ENCODE data around the gene CDCP2. TPM values are rescaled to one million over a fixed set of nuclear protein-coding genes. Genes with fewer than 3 reads are reported as not detected.

The CDCP2 gene
- total RNA-seq, 1 experiment from 2014 or later, result not detected

GRCh38 chr1:54118704-54119103 is 34.1 kb downstream of the CDCP2 start:
- CTCF ChIA-PET, result interaction anchor here (0.6 to 2.9 kb wide), 6 partner anchors 11 to 154 kb away, joined by 3 to 9 read pairs (median 3); no protein-coding TSS in a partner anchor
- Mint-ChIP-seq H3K4me1 (peaks cover 16% of the 10 kb centered on the region), H3K4me3 (no peak overlapping the region), H3K27me3 (ENCODE audit: low read depth) (peaks cover 20% of the 10 kb centered on the region), H3K27ac (no peak overlapping the region), H3K9me3 (no peaks in the 10 kb centered on the region), H3K36me3 (no peaks in the 10 kb centered on the region)
- POLR2A ChIA-PET, result interaction anchor here (0.5 kb wide), 1 partner anchor 370 kb away, joined by 6 read pairs; no protein-coding TSS in a partner anchor
- TF ChIP-seq ZNF671 (CRISPR knock-in tag; IDR thresholded peaks at IDR 0.05) (no peak), MAX (CRISPR knock-in tag; IDR thresholded peaks at IDR 0.05) (no peak), NR3C1 (CRISPR knock-in tag; conservative IDR thresholded peaks at IDR 0.05; ENCODE audit: low read depth) (no peak), AR (CRISPR knock-in tag; IDR thresholded peaks at IDR 0.05) (no peak), GRHL2 (CRISPR knock-in tag; IDR thresholded peaks at IDR 0.05; ENCODE audit: insufficient replicate concordance, severe bottlenecking) (no peak), ZNF232 (CRISPR knock-in tag; IDR thresholded peaks at IDR 0.05) (no peak)
- no peak for ATAC-seq
- no peak for DNase-seq (ENCODE audit: low spot score)

- Mint-ChIP-seq H3K4me1 (peaks cover 14% of the 10 kb centered on the region), H3K4me3 (no peak overlapping the region), H3K27me3 (ENCODE audit: low read depth) (peaks cover 17% of the 10 kb centered on the region), H3K27ac (no peak overlapping the region), H3K9me3 (no peaks in the 10 kb centered on the region), H3K36me3 (no peaks in the 10 kb centered on the region)
- POLR2A ChIA-PET, result no interaction called here
- no peak for ATAC-seq
- no peak for DNase-seq (ENCODE audit: low spot score)
- CTCF ChIA-PET, result interaction anchor here (0.6 to 2.9 kb wide), 6 partner anchors 12 to 155 kb away, joined by 3 to 9 read pairs (median 3); no protein-coding TSS in a partner anchor
- no peak for TF ChIP-seq RORB (CRISPR knock-in tag; IDR thresholded peaks at IDR 0.05)
- no peak for TF ChIP-seq NFATC4 (CRISPR knock-in tag; IDR thresholded peaks at IDR 0.05)
- TF ChIP-seq ZBTB43 (CRISPR knock-in tag; IDR thresholded peaks at IDR 0.05), result no peak
- TF ChIP-seq ZNF671 (CRISPR knock-in tag; IDR thresholded peaks at IDR 0.05), result no peak
- TF ChIP-seq CDX4 (CRISPR knock-in tag; IDR thresholded peaks at IDR 0.05; ENCODE audit: borderline replicate concordance), result no peak
- no peak for TF ChIP-seq MXD4 (CRISPR knock-in tag; IDR thresholded peaks at IDR 0.05; ENCODE audit: borderline replicate concordance)
- no peak for TF ChIP-seq NFE2L1 (CRISPR knock-in tag; IDR thresholded peaks at IDR 0.05)
- no peak for TF ChIP-seq RELA (CRISPR knock-in tag; IDR thresholded peaks at IDR 0.05; ENCODE audit: borderline replicate concordance)
- TF ChIP-seq ZNF423 (CRISPR knock-in tag; IDR thresholded peaks at IDR 0.05), result no peak
- TF ChIP-seq USF1 (CRISPR knock-in tag; IDR thresholded peaks at IDR 0.05), result no peak
- TF ChIP-seq KAT7 (CRISPR knock-in tag; IDR thresholded peaks at IDR 0.05; ENCODE audit: borderline replicate concordance), result no peak
- no peak for TF ChIP-seq MLX (CRISPR knock-in tag; IDR thresholded peaks at IDR 0.05)
- no peak for TF ChIP-seq FOXP4 (CRISPR knock-in tag; IDR thresholded peaks at IDR 0.05)
- TF ChIP-seq ZNF281 (CRISPR knock-in tag; IDR thresholded peaks at IDR 0.05), result no peak
- no peak for TF ChIP-seq ELF4 (CRISPR knock-in tag; IDR thresholded peaks at IDR 0.05; ENCODE audit: low read depth)
- TF ChIP-seq PRRX2 (CRISPR knock-in tag; IDR thresholded peaks at IDR 0.05), result no peak
- TF ChIP-seq TCF7 (CRISPR knock-in tag; IDR thresholded peaks at IDR 0.05; ENCODE audit: low read depth), result no peak
- TF ChIP-seq ZNF263 (CRISPR knock-in tag; IDR thresholded peaks at IDR 0.05; ENCODE audit: low read depth), result no peak
Observed at GRCh38 chr1:54117815-54118563, 34.8 kb downstream of the CDCP2 start.

Measured in WTC11 (cell line).